ENCODE results near the gene HSF2. TPM values are rescaled to one million over a fixed set of nuclear protein-coding genes. Genes with fewer than 3 reads are reported as not detected.

Gene HSF2
- total RNA-seq, 1 experiment from 2014 or later: 10.6 TPM

- Mint-ChIP-seq H3K4me3 (no peak overlapping the region), H3K4me1 (no peaks in the 10 kb centered on the region), H3K36me3 (no peaks in the 10 kb centered on the region), H3K27ac (no peak overlapping the region), H3K27me3 (ENCODE audit: low read depth) (no peaks in the 10 kb centered on the region), H3K9me3 (peaks cover 13% of the 10 kb centered on the region)
- TF ChIP-seq FOXP1 (CRISPR knock-in tag; IDR thresholded peaks at IDR 0.05; ENCODE audit: borderline replicate concordance) (no peak), NR1H2 (CRISPR knock-in tag; IDR thresholded peaks at IDR 0.05) (no peak), MAX (CRISPR knock-in tag; IDR thresholded peaks at IDR 0.05) (no peak), USF1 (CRISPR knock-in tag; IDR thresholded peaks at IDR 0.05) (no peak), EMX1 (CRISPR knock-in tag; IDR thresholded peaks at IDR 0.05) (no peak), ATF3 (CRISPR knock-in tag; conservative IDR thresholded peaks at IDR 0.05) (no peak), ERG (CRISPR knock-in tag; IDR thresholded peaks at IDR 0.05) (no peak), ZSCAN18 (CRISPR knock-in tag; IDR thresholded peaks at IDR 0.05) (no peak)
- ATAC-seq: no peak
- CTCF ChIA-PET: no interaction called here
- POLR2A ChIA-PET: no interaction called here
- no peak for DNase-seq (ENCODE audit: low spot score)
Observed at GRCh38 chr6:122363769-122364483, 35.5 kb upstream of the HSF2 start.

- Mint-ChIP-seq H3K4me3 (no peak overlapping the region), H3K27me3 (ENCODE audit: low read depth) (no peaks in the 10 kb centered on the region), H3K9me3 (peaks cover 13% of the 10 kb centered on the region), H3K27ac (no peak overlapping the region), H3K36me3 (no peaks in the 10 kb centered on the region), H3K4me1 (no peaks in the 10 kb centered on the region)
- DNase-seq (ENCODE audit: low spot score) (no peak), ATAC-seq (no peak)
- CTCF ChIA-PET: no interaction called here
- POLR2A ChIA-PET: no interaction called here
- TF ChIP-seq JAZF1 (CRISPR knock-in tag; IDR thresholded peaks at IDR 0.05): no peak
- no peak for TF ChIP-seq ZBTB43 (CRISPR knock-in tag; IDR thresholded peaks at IDR 0.05)
- TF ChIP-seq ZNF219 (CRISPR knock-in tag; IDR thresholded peaks at IDR 0.05; ENCODE audit: borderline replicate concordance): no peak
- no peak for TF ChIP-seq CREM (CRISPR knock-in tag; IDR thresholded peaks at IDR 0.05)
- no peak for TF ChIP-seq IRF1 (CRISPR knock-in tag; IDR thresholded peaks at IDR 0.05)
- TF ChIP-seq GRHL2 (CRISPR knock-in tag; IDR thresholded peaks at IDR 0.05; ENCODE audit: insufficient replicate concordance, severe bottlenecking): no peak
- TF ChIP-seq NR3C1 (CRISPR knock-in tag; conservative IDR thresholded peaks at IDR 0.05; ENCODE audit: low read depth): no peak
- no peak for TF ChIP-seq NR1H2 (CRISPR knock-in tag; IDR thresholded peaks at IDR 0.05)
- no peak for TF ChIP-seq ZNF671 (CRISPR knock-in tag; IDR thresholded peaks at IDR 0.05)
- no peak for TF ChIP-seq USF2 (CRISPR knock-in tag; IDR thresholded peaks at IDR 0.05)
- no peak for TF ChIP-seq GTF2I (CRISPR knock-in tag; conservative IDR thresholded peaks at IDR 0.05)
- no peak for TF ChIP-seq AFF4 (CRISPR knock-in tag; IDR thresholded peaks at IDR 0.05; ENCODE audit: borderline replicate concordance)
- TF ChIP-seq TEAD1 (CRISPR knock-in tag; IDR thresholded peaks at IDR 0.05): no peak
- no peak for TF ChIP-seq FOXJ3 (CRISPR knock-in tag; IDR thresholded peaks at IDR 0.05; ENCODE audit: borderline replicate concordance)
- no peak for TF ChIP-seq SMAD3 (CRISPR knock-in tag; IDR thresholded peaks at IDR 0.05; ENCODE audit: borderline replicate concordance)
- no peak for TF ChIP-seq ZNF317 (CRISPR knock-in tag; IDR thresholded peaks at IDR 0.05; ENCODE audit: borderline replicate concordance, low read depth)
- TF ChIP-seq JUN (CRISPR knock-in tag; IDR thresholded peaks at IDR 0.05): no peak
Observed at GRCh38 chr6:122365775-122366403, 33.6 kb upstream of the HSF2 start.
